GM18526 (cell line): Measurements from ENCODE around the gene SMARCB1.

Experiments used
- POLR2A ChIP-seq: IDR thresholded peaks from 3 replicates; pipeline ENCODE4 v1.6.1; 2011; ENCODE audit not compliant: insufficient read length; ENCODE audit errors: extremely low read depth

Gene SMARCB1

GRCh38 chr22:23836692-23837495, 50.1 kb downstream of the SMARCB1 start:
- no peak for TF ChIP-seq POLR2A

- no peak for TF ChIP-seq POLR2A
Observed at GRCh38 chr22:23837496-23837859, 50.7 kb downstream of the SMARCB1 start.

- TF ChIP-seq POLR2A = no peak
Observed at GRCh38 chr22:23837911-23838680, 51.3 kb downstream of the SMARCB1 start.

- no peak for TF ChIP-seq POLR2A
Observed at GRCh38 chr22:23838681-23839468, 52.1 kb downstream of the SMARCB1 start, which contains the start of gene DERL3. DERL3 (minus strand) TSS chr22:23839006; CDS start chr22:23838987, 19 bp downstream.

GRCh38 chr22:23840026-23840425, 53.3 kb downstream of the SMARCB1 start:
- TF ChIP-seq POLR2A = no peak

- no peak for TF ChIP-seq POLR2A
Observed at GRCh38 chr22:23841292-23841691, 54.5 kb downstream of the SMARCB1 start.

- no peak for TF ChIP-seq POLR2A
Observed at GRCh38 chr22:23841736-23842445, 55.1 kb downstream of the SMARCB1 start.

- no peak for TF ChIP-seq POLR2A
Observed at GRCh38 chr22:23842599-23842998, 55.8 kb downstream of the SMARCB1 start.

GRCh38 chr22:23844739-23845202, 58.0 kb downstream of the SMARCB1 start:
- TF ChIP-seq POLR2A = no peak

- TF ChIP-seq POLR2A = no peak
Observed at GRCh38 chr22:23845265-23846080, 58.7 kb downstream of the SMARCB1 start.

GRCh38 chr22:23846081-23846469, 59.3 kb downstream of the SMARCB1 start:
- no peak for TF ChIP-seq POLR2A

- TF ChIP-seq POLR2A = no peak
Observed at GRCh38 chr22:23847310-23847920, 60.6 kb downstream of the SMARCB1 start.
